Testis (tissue), 2 donors: ENCODE results near the gene CALY.

ENCODE experiments used
- POLR2A ChIP-seq: fragments of 450-650 bp; IDR thresholded peaks from one replicate; pipeline ENCODE4 v1.6.1; 2017; ENCODE audit warnings: antibody characterized with exemption, mild to moderate bottlenecking, moderate library complexity
- TF ChIP-seq, protein P1 (sequence below), 3 experiments: fragments of 450-650 bp in 2 of 3; fragments of 200-600 bp in 1 of 3; sonication (generic) in 1 of 3; IDR thresholded peaks; one replicate each; pipeline ENCODE4 v1.5.1; 2016 to 2019; ENCODE audit warnings: antibody characterized with exemption in 3 of 3, mild to moderate bottlenecking in 2 of 3, moderate library complexity in 1 of 3

DNA sequence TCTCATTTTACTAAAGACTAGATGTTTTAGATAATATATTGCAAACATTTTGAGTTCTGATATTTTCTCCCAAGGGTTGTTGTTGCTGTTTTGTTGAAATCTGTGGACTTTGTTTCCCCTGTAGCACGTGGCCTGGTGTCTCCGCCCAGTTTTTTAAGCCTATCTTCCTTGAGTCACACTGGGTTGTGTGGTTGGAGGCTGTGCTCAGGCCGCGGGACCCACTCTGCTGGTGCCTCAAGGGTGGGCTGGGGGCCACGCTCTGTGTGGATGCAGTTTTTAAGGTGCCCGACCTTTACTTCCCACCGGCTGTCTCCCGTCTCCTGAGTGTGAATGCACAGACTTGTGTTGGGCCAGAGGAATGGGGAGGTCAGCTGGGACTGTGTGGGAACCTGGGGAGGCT lies 6.2 kb upstream of the CALY start:
- TF ChIP-seq, protein P1, sequence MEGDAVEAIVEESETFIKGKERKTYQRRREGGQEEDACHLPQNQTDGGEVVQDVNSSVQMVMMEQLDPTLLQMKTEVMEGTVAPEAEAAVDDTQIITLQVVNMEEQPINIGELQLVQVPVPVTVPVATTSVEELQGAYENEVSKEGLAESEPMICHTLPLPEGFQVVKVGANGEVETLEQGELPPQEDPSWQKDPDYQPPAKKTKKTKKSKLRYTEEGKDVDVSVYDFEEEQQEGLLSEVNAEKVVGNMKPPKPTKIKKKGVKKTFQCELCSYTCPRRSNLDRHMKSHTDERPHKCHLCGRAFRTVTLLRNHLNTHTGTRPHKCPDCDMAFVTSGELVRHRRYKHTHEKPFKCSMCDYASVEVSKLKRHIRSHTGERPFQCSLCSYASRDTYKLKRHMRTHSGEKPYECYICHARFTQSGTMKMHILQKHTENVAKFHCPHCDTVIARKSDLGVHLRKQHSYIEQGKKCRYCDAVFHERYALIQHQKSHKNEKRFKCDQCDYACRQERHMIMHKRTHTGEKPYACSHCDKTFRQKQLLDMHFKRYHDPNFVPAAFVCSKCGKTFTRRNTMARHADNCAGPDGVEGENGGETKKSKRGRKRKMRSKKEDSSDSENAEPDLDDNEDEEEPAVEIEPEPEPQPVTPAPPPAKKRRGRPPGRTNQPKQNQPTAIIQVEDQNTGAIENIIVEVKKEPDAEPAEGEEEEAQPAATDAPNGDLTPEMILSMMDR (IDR thresholded peaks at IDR 0.05) = no peak
- no peak for TF ChIP-seq POLR2A
